Measurements from ENCODE around the gene STK32B. TPM values are rescaled to one million over a fixed set of nuclear protein-coding genes. Genes with fewer than 3 reads are reported as not detected.

The STK32B gene
- total and polyA plus RNA-seq, 2 experiments from 2014 or later: 0.71 to 2.3 TPM

GRCh38 chr4:5139141-5139540 lies 87.9 kb downstream of the STK32B start (continued):
- TF ChIP-seq ZNF462 (CRISPR knock-in tag; IDR thresholded peaks at IDR 0.05) (no peak), REST (IDR thresholded peaks at IDR 0.05; ENCODE audit: unreplicated experiment) (no peak), JUNB (IDR thresholded peaks at IDR 0.05; ENCODE audit: unreplicated experiment) (no peak), ETS1 (IDR thresholded peaks at IDR 0.05) (no peak), STAT1 (IDR thresholded peaks at IDR 0.05; ENCODE audit: unreplicated experiment) (no peak), EZH2 (IDR thresholded peaks at IDR 0.05; ENCODE audit: low read depth, unreplicated experiment) (no peak), NANOG (IDR thresholded peaks at IDR 0.05; ENCODE audit: borderline replicate concordance) (no peak), ZNF114 (CRISPR knock-in tag; IDR thresholded peaks at IDR 0.05) (no peak), EZH2phosphoT487 (IDR thresholded peaks at IDR 0.05; ENCODE audit: unreplicated experiment) (no peak), CREB1 (CRISPR knock-in tag; IDR thresholded peaks at IDR 0.05; ENCODE audit: low read depth) (no peak)
